Pancreas (tissue), 10 donors: ENCODE results near the gene PPFIBP2. TPM values are rescaled to one million over a fixed set of nuclear protein-coding genes. Genes with fewer than 3 reads are reported as not detected.

Experiments
- ATAC-seq, 4 donors: fragments of 200-7000 bp; cut with Tn5 transposase; one replicate each; pipeline versions ENCODE4 v1.8.0 to v1.9.1; 2020; ENCODE audit warnings: mild to moderate bottlenecking in 4 of 4, moderate library complexity in 4 of 4
- DNase-seq, 6 donors: peaks; one replicate each; pipeline ENCODE4 v3.0.0-alpha.2; 2020
- FAIRE-seq: peaks from 2 replicates; lab custom pipeline; 2012; peaks lifted over from hg19 to GRCh38; lab: Jason Lieb, UNC
- H3K27ac ChIP-seq, 4 donors: fragments of 200-600 bp; sonication (generic); 1 replicate in 3 of 4; 2 replicates in 1 of 4; pipeline versions ENCODE4 v1.5.0 to v1.8.0; 2020
- H3K27me3 ChIP-seq, 4 donors: fragments of 200-600 bp; one replicate each; pipeline ENCODE4 v1.8.0; 2021
- H3K36me3 ChIP-seq, 3 donors: fragments of 200-600 bp; sonication (generic) in 1 of 3; one replicate each; pipeline versions ENCODE4 v1.5.0 to v1.8.0; 2020 to 2021
- H3K4me1 ChIP-seq, 3 donors: fragments of 200-600 bp; one replicate each; pipeline ENCODE4 v1.8.0; 2021
- H3K4me3 ChIP-seq, 4 donors: fragments of 200-600 bp; sonication (generic) in 2 of 4; one replicate each; pipeline versions ENCODE4 v1.5.0 to v1.8.0; 2020 to 2021
- H3K9me3 ChIP-seq, 4 donors: fragments of 200-600 bp; one replicate each; pipeline ENCODE4 v1.8.0; 2021
- WGBS, 2 donors: extraction: QIAGEN DNeasy Blood & Tissue Kit; methylation state at CpG; one replicate each; pipeline ENCODE4 v1.1.7; 2013; 5-methylcytosine and 5-hydroxymethylcytosine counted together
- intact Hi-C, 3 donors: fragments of 100-400 bp; cut with DNase I; formaldehyde crosslinking; loops; one replicate each; pipeline versions ENCODE4 v1.11.1 to v1.14.2; 2022
- polyA plus RNA-seq, 2 donors: library from polyadenylated mRNA; stranded (reverse); fragments of 200-250 nt; gene quantifications; one replicate each; pipeline ENCODE4 v1.2.3, GENCODE V29; 2013
- total RNA-seq, 6 donors: library from RNA; stranded (reverse); fragmentation: NEBNext Ultra II Directional in 4 of 6; extraction: Animal tissue kit (Norgen Biotek cat#: 25700) in 4 of 6; gene quantifications; one replicate each; pipeline versions ENCODE4 v1.2.1 to v1.2.4, GENCODE V29; 2021 to 2023
- TF ChIP-seq, protein P1 (sequence below), 4 donors: fragments of 200-600 bp; sonication (generic) in 3 of 4; IDR thresholded peaks; one replicate each; pipeline versions ENCODE4 v1.5.0 to v1.8.0; 2021; ENCODE audit warnings: antibody characterized with exemption in 4 of 4
- donor health status: healthy with polysubstance abuse.
- donor health status: DM: no; HTN: no; CAD: no; lungs with moderate emphysema.
- donor health status: DM: no; HTN: no; CAD: no.
- donor health status: control.
- donor health status: control.
- donor health status: Bipolar disorder and iron deficiency.
- donor health status: DM: yes; HTN: yes; CAD: no.
- donor health status: DM: no; HTN: no; CAD: no.
- donor health status: DM: no; HTN: no; CAD: no.
- donor health status: DM: yes; HTN: yes; CAD: no.

The PPFIBP2 gene
- total and polyA plus RNA-seq, 8 donors: 8.0 to 24.7 (median 11.4) TPM

DNA sequence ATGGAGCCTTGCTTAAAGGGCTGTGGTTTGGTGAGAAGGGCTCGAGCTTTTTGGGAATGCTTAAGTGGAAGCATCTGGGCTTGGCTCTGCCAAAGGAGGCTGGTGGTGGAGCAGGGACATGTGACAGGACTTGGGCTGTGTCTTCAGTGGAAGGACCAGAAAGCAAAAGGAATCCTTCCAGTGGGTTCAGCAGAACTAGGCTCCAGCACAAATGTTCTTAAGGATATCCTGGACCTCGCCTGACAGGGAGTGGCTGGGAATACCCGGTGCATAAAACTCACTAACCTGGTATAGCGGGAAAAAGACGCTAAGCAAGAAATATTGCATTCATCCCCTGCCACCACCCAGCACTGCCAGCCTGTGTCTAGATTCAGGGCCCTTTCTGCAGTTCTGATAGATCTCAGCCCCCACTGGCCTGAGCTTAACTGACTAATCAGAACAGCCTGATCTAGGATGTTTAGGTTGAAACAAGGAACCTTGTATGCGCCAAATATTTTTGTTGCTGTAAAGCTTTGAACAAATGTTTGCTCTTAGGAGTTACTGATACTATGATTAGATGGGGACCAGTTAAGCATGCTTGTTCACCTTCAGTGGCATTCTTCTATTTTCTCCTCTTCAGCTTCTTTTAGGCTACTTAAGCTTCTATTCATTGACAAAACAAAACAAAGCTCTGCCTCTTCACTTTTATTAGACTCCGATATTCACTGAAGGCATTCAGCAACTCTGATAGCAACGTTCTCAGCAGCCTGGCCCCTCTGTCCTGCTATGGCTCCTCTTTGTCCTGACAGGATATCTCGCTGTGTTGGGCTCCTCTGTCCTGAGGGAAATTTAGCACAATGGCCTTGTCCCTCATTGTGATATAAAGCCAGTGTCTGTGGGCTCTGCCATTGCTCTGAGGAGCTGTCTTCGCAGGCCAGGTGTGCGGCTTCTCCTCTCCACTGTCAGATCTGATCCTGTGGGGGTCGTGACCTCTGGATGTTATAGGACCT lies 25.0 kb downstream of the PPFIBP2 start:
- H3K27ac ChIP-seq: no peak overlapping the region
- H3K27me3 ChIP-seq: no peaks in the 10 kb centered on the region
- no peak for FAIRE-seq
- WGBS, 2 donors: 87 to 91% methylated on average over 12 of the region's 12 CpGs
- no peak for ATAC-seq
- intact Hi-C loops: no loop called here
- no peak overlapping the region for H3K4me3 ChIP-seq
- no peaks in the 10 kb centered on the region for H3K9me3 ChIP-seq
- TF ChIP-seq, protein P1, sequence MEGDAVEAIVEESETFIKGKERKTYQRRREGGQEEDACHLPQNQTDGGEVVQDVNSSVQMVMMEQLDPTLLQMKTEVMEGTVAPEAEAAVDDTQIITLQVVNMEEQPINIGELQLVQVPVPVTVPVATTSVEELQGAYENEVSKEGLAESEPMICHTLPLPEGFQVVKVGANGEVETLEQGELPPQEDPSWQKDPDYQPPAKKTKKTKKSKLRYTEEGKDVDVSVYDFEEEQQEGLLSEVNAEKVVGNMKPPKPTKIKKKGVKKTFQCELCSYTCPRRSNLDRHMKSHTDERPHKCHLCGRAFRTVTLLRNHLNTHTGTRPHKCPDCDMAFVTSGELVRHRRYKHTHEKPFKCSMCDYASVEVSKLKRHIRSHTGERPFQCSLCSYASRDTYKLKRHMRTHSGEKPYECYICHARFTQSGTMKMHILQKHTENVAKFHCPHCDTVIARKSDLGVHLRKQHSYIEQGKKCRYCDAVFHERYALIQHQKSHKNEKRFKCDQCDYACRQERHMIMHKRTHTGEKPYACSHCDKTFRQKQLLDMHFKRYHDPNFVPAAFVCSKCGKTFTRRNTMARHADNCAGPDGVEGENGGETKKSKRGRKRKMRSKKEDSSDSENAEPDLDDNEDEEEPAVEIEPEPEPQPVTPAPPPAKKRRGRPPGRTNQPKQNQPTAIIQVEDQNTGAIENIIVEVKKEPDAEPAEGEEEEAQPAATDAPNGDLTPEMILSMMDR (IDR thresholded peaks at IDR 0.05): no peak
- H3K4me1 ChIP-seq: no peaks in the 10 kb centered on the region
- no peak for DNase-seq
- no peaks in the 10 kb centered on the region for H3K36me3 ChIP-seq

DNA sequence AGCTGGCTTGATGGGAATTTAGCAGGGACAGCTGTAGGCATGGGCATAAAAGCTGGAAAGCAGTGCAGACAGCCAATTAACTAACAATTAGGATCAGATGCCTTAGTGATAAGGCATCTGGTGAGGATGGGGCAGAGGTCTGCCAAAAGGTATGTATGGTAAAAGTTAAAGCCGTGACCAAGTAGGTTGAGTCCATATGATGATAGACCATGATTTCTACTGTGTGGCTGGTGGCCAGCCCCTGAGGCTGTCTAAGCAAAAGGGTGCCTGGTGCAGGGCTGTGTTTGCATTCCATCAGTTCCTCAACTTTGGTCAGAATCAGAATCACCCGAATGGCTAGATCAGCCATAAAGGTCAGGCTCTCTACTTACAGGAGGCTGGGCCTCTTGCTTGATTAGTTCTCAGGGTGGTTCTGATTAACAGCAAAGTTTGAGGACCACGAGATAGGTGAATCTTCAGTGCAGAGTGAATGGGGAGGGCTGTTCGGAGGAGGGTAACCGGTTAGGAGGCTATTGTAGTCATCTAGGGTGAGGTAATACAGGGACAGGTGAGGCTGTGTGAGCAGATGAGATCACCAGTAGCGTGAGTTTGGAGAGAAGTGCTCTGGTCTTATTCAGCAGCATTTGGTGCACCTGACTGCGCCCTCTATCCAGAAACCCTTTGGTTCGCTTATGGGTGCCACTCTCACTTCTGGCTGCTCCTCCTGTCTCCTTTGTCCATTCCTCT lies 27.2 kb downstream of the PPFIBP2 start:
- H3K9me3 ChIP-seq: no peaks in the 10 kb centered on the region
- no peaks in the 10 kb centered on the region for H3K27me3 ChIP-seq
- no peaks in the 10 kb centered on the region for H3K36me3 ChIP-seq
- H3K27ac ChIP-seq: no peak overlapping the region
- no peak for ATAC-seq
- no peak for FAIRE-seq
- TF ChIP-seq, protein P1 (IDR thresholded peaks at IDR 0.05): no peak
- intact Hi-C loops: no loop called here
- no peak overlapping the region for H3K4me3 ChIP-seq
- H3K4me1 ChIP-seq: no peaks in the 10 kb centered on the region
- no peak for DNase-seq
- WGBS, 2 donors: 89 to 95% methylated on average over 8 of the region's 8 CpGs

DNA sequence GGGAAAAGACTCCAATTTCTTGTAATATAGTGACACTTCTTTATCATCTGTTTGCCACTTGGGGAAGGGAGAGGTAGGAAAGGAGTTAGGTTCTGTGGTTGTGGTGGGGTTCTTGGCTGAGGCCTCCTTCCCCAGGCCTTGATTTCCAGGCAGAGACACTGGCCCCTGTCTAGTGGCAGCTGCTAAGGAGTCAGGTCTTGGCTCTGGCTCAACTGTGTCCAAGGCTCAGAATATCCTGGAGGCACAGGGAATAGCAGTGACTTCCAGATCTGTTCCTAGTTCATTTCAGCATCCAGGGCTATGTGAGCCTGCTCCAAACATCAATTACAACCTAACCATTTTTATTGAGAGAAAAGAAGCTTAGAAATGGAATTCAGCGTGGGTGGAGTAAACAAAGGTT lies 29.5 kb downstream of the PPFIBP2 start:
- Histone ChIP-seq H3K27ac (no peak overlapping the region), H3K27me3 (no peaks in the 10 kb centered on the region), H3K4me1 (no peaks in the 10 kb centered on the region), H3K4me3 (no peak overlapping the region), H3K9me3 (no peaks in the 10 kb centered on the region), H3K36me3 (no peaks in the 10 kb centered on the region)
- no peak for DNase-seq
- ATAC-seq: no peak
- WGBS, 2 donors: 97 to 100% methylated on average over 1 of the region's 1 CpG
- intact Hi-C loops: no loop called here
- TF ChIP-seq, protein P1 (IDR thresholded peaks at IDR 0.05): no peak
- no peak for FAIRE-seq

DNA sequence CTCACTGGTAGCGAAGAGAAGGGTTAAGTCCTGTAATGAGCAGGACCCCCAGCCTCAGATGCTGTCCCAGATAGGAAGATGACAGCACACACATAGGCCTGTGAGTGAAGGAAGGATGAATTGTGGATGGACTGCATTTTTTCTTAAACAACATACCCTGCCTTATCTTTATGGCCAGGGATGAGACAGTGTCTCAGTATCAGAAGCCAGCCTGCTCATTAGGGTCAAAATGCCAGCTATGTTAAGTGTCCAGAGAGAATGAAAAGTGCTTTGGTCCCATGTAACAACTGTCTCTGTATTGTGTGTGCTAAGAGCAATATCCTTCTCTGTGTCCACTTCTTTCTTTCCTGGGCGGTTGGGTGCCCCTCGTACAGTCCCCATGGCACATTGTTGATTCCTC lies 30.2 kb downstream of the PPFIBP2 start:
- 98 to 99% methylated on average over 3 of the region's 3 CpGs for WGBS, 2 donors

More for the DNA sequence above, 30.2 kb downstream of the PPFIBP2 start:
- intact Hi-C loops: no loop called here
- DNase-seq (no peak), FAIRE-seq (no peak), ATAC-seq (no peak)
- Histone ChIP-seq H3K4me3 (no peak overlapping the region), H3K27me3 (no peaks in the 10 kb centered on the region), H3K36me3 (no peaks in the 10 kb centered on the region), H3K9me3 (no peaks in the 10 kb centered on the region), H3K27ac (no peak overlapping the region), H3K4me1 (no peaks in the 10 kb centered on the region)
- TF ChIP-seq, protein P1 (IDR thresholded peaks at IDR 0.05): no peak
